HG02763 (cell line): ENCODE measurements around the gene KRT23.

Source experiments
- ATAC-seq: cut with Tn5 transposase; IDR thresholded peaks from one replicate; pipeline ENCODE4 v1.9.1; 2021; ENCODE audit warnings: mild to moderate bottlenecking, moderate library complexity; ENCODE audit not compliant: unreplicated experiment

Gene KRT23

GRCh38 chr17:40912486-40913210, 24.8 kb downstream of the KRT23 start:
- no peak for ATAC-seq

- ATAC-seq = no peak
Measured at GRCh38 chr17:40910441-40910841, 27.0 kb downstream of the KRT23 start.

GRCh38 chr17:40909755-40910154, 27.7 kb downstream of the KRT23 start:
- no peak for ATAC-seq

GRCh38 chr17:40909351-40909750, 28.1 kb downstream of the KRT23 start:
- no peak for ATAC-seq

GRCh38 chr17:40906613-40907012, 30.8 kb downstream of the KRT23 start:
- no peak for ATAC-seq

- no peak for ATAC-seq
Measured at GRCh38 chr17:40905370-40905769, 32.1 kb downstream of the KRT23 start.

GRCh38 chr17:40903129-40903847, 34.2 kb downstream of the KRT23 start:
- ATAC-seq = no peak

- ATAC-seq = no peak
Measured at GRCh38 chr17:40902498-40902897, 34.9 kb downstream of the KRT23 start.

- ATAC-seq = no peak
Measured at GRCh38 chr17:40901981-40902474, 35.4 kb downstream of the KRT23 start.

- ATAC-seq = no peak
Measured at GRCh38 chr17:40900809-40901356, 36.6 kb downstream of the KRT23 start.

- ATAC-seq = no peak
Measured at GRCh38 chr17:40896916-40897455, 40.5 kb downstream of the KRT23 start.

- no peak for ATAC-seq
Measured at GRCh38 chr17:40895106-40895730, 42.2 kb downstream of the KRT23 start.

GRCh38 chr17:40888196-40888720, 49.2 kb downstream of the KRT23 start:
- no peak for ATAC-seq

GRCh38 chr17:40886090-40886489, 51.4 kb downstream of the KRT23 start:
- no peak for ATAC-seq

- no peak for ATAC-seq
Measured at GRCh38 chr17:40884708-40885512, 52.5 kb downstream of the KRT23 start, which contains the start of gene KRT20. Gene KRT20, minus strand, starts transcription at chr17:40885242. Its CDS starts 57 bp downstream, at chr17:40885185.

GRCh38 chr17:40883626-40884334, 53.7 kb downstream of the KRT23 start:
- ATAC-seq = no peak

- ATAC-seq = no peak
Measured at GRCh38 chr17:40883031-40883430, 54.4 kb downstream of the KRT23 start.

- ATAC-seq = no peak
Measured at GRCh38 chr17:40879026-40879425, 58.4 kb downstream of the KRT23 start.

- ATAC-seq = no peak
Measured at GRCh38 chr17:40878044-40878443, 59.4 kb downstream of the KRT23 start.
